ENCODE data around the gene CLSTN1. TPM values are rescaled to one million over a fixed set of nuclear protein-coding genes. Genes with fewer than 3 reads are reported as not detected.
A peak's percentile ranks its signal among the peaks of the same experiment; 100 is the strongest.

CLSTN1 gene
- total and polyA plus RNA-seq, 4 donors: 3.1 to 13.4 (median 8.8) TPM

GRCh38 chr1:9733160-9733789 lies 90.5 kb downstream of the CLSTN1 start:
- peaks cover 0 to 19% (median 10%) of the 10 kb centered on the region in 4 donors for H3K36me3 ChIP-seq (ENCODE audit: control insufficient read depth in 4 of 4, insufficient read depth in 3 of 4, low read depth in 1 of 4, low read length in 3 of 4)
- no peak overlapping the region for H3K9ac ChIP-seq (ENCODE audit: low read depth in 1 of 2, low read length in 2 of 2)
- WGBS: 97% methylated on average over 14 of the region's 14 CpGs
- no peak for TF ChIP-seq CTCF (IDR thresholded peaks at IDR 0.05; ENCODE audit: low read depth, low read length, missing input control)
- TF ChIP-seq ZBTB33 (IDR thresholded peaks at IDR 0.05): no peak
- TF ChIP-seq EGR1 (IDR thresholded peaks at IDR 0.05; ENCODE audit: low read depth in 2 of 2): no peak
- no peak for TF ChIP-seq ATF3 (IDR thresholded peaks at IDR 0.05)
- TF ChIP-seq FOXA2 (IDR thresholded peaks at IDR 0.05): no peak
- no peak for TF ChIP-seq RAD21 (IDR thresholded peaks at IDR 0.05)
- no peak for TF ChIP-seq SP1 (IDR thresholded peaks at IDR 0.05)
- TF ChIP-seq NR2F2 (IDR thresholded peaks at IDR 0.05): no peak
- TF ChIP-seq RXRA (IDR thresholded peaks at IDR 0.05): no peak
- no peak for TF ChIP-seq REST (IDR thresholded peaks at IDR 0.05)
- H3K4me1 ChIP-seq (ENCODE audit: control insufficient read depth in 4 of 4, insufficient read depth in 4 of 4, low read length in 3 of 4): peaks cover 0 to 5% (median 1%) of the 10 kb centered on the region in 4 donors
- H3K4me3 ChIP-seq (ENCODE audit: low read depth in 1 of 3, low read length in 3 of 3): no peak overlapping the region
- no peaks in the 10 kb centered on the region for H3K9me3 ChIP-seq (ENCODE audit: control insufficient read depth in 4 of 4, low read length in 3 of 4)
- H3K27ac ChIP-seq (ENCODE audit: low read depth in 1 of 2, low read length in 2 of 2): no peak overlapping the region
- no peak for DNase-seq (ENCODE audit: low spot score)
- H3K27me3 ChIP-seq (ENCODE audit: control insufficient read depth in 4 of 4, insufficient read depth in 4 of 4, low read length in 3 of 4): no peaks in the 10 kb centered on the region

DNA sequence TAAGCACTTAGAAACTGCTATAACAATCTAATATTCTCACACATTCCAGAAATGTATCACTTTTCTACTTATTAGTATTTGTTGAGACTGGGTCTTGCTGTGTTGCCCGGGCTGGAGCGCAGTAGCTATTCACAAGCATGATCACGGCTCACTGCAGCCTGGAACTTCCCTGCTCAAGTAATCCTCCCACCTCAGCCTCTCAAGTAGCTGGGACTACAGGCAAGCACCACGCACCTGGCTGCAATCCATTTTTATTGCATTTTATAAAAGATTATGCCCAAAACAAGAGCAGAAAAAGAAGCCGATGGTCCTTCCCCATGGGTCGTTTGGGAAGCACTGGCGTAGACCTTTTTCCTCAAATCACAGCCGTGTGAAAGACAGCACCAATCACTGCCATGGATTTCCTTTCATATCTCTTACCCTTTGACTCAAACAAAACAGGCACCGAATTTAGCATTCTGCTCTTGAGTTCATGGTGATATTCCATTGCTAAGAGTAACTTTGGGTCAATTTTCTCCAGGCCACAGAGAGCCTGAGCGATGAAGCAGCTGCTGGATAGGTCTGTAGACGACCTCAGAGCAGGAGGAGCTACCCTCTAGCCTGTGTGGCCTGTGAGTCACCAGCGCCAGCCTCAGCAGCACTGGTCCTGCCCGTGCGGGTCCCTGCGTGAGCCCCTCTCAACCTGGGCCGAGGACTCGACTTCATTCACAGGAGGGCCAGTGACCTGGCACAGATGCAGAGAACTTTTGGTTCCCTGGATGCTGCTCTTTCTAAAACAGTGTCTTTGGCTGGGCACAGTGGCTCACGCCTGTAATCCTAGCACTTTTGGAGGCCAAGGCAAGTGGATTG lies 91.4 kb downstream of the CLSTN1 start:
- H3K9ac ChIP-seq (ENCODE audit: low read depth in 1 of 2, low read length in 2 of 2): no peak overlapping the region
- WGBS: 90% methylated on average over 18 of the region's 18 CpGs
- DNase-seq (ENCODE audit: low spot score): no peak
- TF ChIP-seq NR2F2 (IDR thresholded peaks at IDR 0.05) (peak; percentile 93), FOXA2 (IDR thresholded peaks at IDR 0.05) (no peak), HNF4A (conservative IDR thresholded peaks at IDR 0.05) (no peak), SP1 (IDR thresholded peaks at IDR 0.05) (peak; percentile 28), MAX (IDR thresholded peaks at IDR 0.05) (no peak), RXRA (IDR thresholded peaks at IDR 0.05) (peak; percentile 54 to 70), CTCF (IDR thresholded peaks at IDR 0.05; ENCODE audit: low read depth, low read length, missing input control) (no peak), RAD21 (IDR thresholded peaks at IDR 0.05) (no peak)
- H3K36me3 ChIP-seq (ENCODE audit: control insufficient read depth in 4 of 4, insufficient read depth in 3 of 4, low read depth in 1 of 4, low read length in 3 of 4): peaks cover 0 to 16% (median 10%) of the 10 kb centered on the region in 4 donors
- no peak overlapping the region for H3K4me3 ChIP-seq (ENCODE audit: low read depth in 1 of 3, low read length in 3 of 3)
- H3K27ac ChIP-seq (ENCODE audit: low read depth in 1 of 2, low read length in 2 of 2): peak overlapping the region in 1 of 2 donors; percentile 16
- no peaks in the 10 kb centered on the region for H3K9me3 ChIP-seq (ENCODE audit: control insufficient read depth in 4 of 4, low read length in 3 of 4)
- H3K4me1 ChIP-seq (ENCODE audit: control insufficient read depth in 4 of 4, insufficient read depth in 4 of 4, low read length in 3 of 4): peaks cover 0 to 5% (median 1%) of the 10 kb centered on the region in 4 donors
- H3K27me3 ChIP-seq (ENCODE audit: control insufficient read depth in 4 of 4, insufficient read depth in 4 of 4, low read length in 3 of 4): no peaks in the 10 kb centered on the region

Data from liver (tissue), 9 donors.